ENCODE data around the gene TBC1D10A.

DNA sequence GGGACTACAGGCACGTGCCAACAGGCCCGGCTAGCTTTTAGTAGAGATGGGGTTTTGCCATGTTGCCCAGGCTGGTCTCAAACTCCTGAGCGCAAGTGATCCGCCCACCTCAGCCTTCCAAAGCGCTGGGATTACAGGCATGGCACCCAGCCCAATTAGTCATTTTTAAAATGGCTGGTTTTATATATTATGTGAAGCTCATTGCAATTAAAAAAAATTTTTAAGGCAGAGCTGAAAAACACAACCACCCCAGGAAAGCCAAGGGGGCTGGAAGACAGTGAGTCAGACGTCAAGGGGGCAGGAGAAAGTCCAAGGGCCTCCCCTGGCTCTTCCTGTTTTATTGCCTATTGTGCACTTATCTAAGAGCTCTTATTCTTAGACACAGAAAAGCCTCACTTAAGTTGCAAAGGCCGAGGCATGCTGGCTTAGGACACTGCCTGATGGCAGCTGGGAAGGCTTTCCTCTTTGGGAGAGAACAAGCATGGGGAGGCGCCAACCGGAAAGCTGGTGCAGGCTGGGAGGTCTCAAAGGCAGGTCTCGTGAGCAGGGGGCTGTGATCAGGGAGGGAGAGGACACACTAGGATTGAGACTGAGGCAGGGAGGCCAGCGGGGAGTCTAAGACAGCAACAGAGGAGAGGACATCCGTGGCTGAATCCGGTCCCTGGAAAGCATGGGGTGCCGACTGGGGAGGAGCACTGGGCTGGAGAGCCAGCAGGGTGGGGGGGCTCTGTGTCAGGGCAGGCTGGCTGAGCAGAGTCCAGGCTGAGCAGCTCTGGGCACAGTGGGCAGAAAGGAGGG lies 49.0 kb downstream of the TBC1D10A start:
- TF ChIP-seq, protein P1, sequence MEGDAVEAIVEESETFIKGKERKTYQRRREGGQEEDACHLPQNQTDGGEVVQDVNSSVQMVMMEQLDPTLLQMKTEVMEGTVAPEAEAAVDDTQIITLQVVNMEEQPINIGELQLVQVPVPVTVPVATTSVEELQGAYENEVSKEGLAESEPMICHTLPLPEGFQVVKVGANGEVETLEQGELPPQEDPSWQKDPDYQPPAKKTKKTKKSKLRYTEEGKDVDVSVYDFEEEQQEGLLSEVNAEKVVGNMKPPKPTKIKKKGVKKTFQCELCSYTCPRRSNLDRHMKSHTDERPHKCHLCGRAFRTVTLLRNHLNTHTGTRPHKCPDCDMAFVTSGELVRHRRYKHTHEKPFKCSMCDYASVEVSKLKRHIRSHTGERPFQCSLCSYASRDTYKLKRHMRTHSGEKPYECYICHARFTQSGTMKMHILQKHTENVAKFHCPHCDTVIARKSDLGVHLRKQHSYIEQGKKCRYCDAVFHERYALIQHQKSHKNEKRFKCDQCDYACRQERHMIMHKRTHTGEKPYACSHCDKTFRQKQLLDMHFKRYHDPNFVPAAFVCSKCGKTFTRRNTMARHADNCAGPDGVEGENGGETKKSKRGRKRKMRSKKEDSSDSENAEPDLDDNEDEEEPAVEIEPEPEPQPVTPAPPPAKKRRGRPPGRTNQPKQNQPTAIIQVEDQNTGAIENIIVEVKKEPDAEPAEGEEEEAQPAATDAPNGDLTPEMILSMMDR (IDR thresholded peaks at IDR 0.05): no peak
- no peak for TF ChIP-seq POLR2A (IDR thresholded peaks at IDR 0.05)
